Lower leg skin (tissue), 3 donors: ENCODE data around the gene ST3GAL5.

Experiments
- CTCF ChIP-seq, 3 donors: fragments of 450-650 bp; IDR thresholded peaks; one replicate each; pipeline ENCODE4 v1.5.1; 2016; ENCODE audit warnings: antibody characterized with exemption in 3 of 3, mild to moderate bottlenecking in 3 of 3, moderate library complexity in 2 of 3
- POLR2A ChIP-seq, 2 donors: fragments of 450-650 bp; IDR thresholded peaks; one replicate each; pipeline ENCODE4 v1.6.1; 2016 to 2017; ENCODE audit warnings: antibody characterized with exemption in 2 of 2, mild to moderate bottlenecking in 1 of 2, moderate library complexity in 1 of 2

GRCh38 chr2:85826990-85827878, 61.6 kb downstream of the ST3GAL5 start:
- peak in 1 of 3 donors; percentile 96 for TF ChIP-seq CTCF (IDR thresholded peaks at IDR 0.05)
- no peak for TF ChIP-seq POLR2A (IDR thresholded peaks at IDR 0.05)
